Smooth muscle cell (in vitro differentiated cells): Measurements from ENCODE around the gene PRDM1. TPM values are rescaled to one million over a fixed set of nuclear protein-coding genes. Genes with fewer than 3 reads are reported as not detected.

ENCODE experiments used
- DNase-seq: peaks from one replicate; lab custom pipeline; 2025; ENCODE audit not compliant: unreplicated experiment; lab: John Stamatoyannopoulos, UW
- H2AFZ ChIP-seq: fragments of 200-600 bp; sonication (generic); 2 replicates; pipeline ENCODE4 v1.6.0; 2016; ENCODE audit warnings: antibody characterized with exemption, low read depth, mild to moderate bottlenecking
- H3F3A ChIP-seq: fragments of 200-600 bp; sonication (generic); 2 replicates; pipeline ENCODE4 v1.6.0; 2017; ENCODE audit warnings: antibody characterized with exemption, low read depth
- H3K27ac ChIP-seq: fragments of 200-600 bp; sonication (generic); 2 replicates; pipeline ENCODE4 v1.5.1; 2016; ENCODE audit warnings: low read depth, mild to moderate bottlenecking
- H3K27me3 ChIP-seq: fragments of 200-600 bp; sonication (generic); 2 replicates; pipeline ENCODE4 v1.6.1; 2016; ENCODE audit warnings: low read depth, mild to moderate bottlenecking
- H3K36me3 ChIP-seq: fragments of 200-600 bp; sonication (generic); 2 replicates; pipeline ENCODE4 v1.5.1; 2016; ENCODE audit warnings: low read depth
- H3K4me1 ChIP-seq: fragments of 200-600 bp; sonication (generic); 2 replicates; pipeline ENCODE4 v1.5.1; 2016; ENCODE audit warnings: low read depth
- H3K4me2 ChIP-seq: fragments of 200-600 bp; sonication (generic); 2 replicates; pipeline ENCODE4 v1.6.0; 2016; ENCODE audit warnings: mild to moderate bottlenecking
- H3K4me3 ChIP-seq: fragments of 200-600 bp; sonication (generic); 2 replicates; pipeline ENCODE4 v1.5.1; 2016; ENCODE audit warnings: mild to moderate bottlenecking
- H3K79me2 ChIP-seq: fragments of 200-600 bp; sonication (generic); 2 replicates; pipeline ENCODE4 v1.6.0; 2016; ENCODE audit warnings: low read depth, mild to moderate bottlenecking
- H3K9ac ChIP-seq: fragments of 200-600 bp; sonication (generic); 2 replicates; pipeline ENCODE4 v1.6.0; 2016; ENCODE audit warnings: low read depth
- H3K9me3 ChIP-seq: fragments of 200-600 bp; sonication (generic); replicated peaks from 2 replicates; pipeline ENCODE4 v1.5.1; 2016; ENCODE audit warnings: low read depth
- H4K20me1 ChIP-seq: fragments of 200-600 bp; sonication (generic); 2 replicates; pipeline ENCODE4 v1.6.0; 2016; ENCODE audit warnings: low read depth
- CTCF ChIP-seq: fragments of 200-600 bp; sonication (generic); IDR thresholded peaks from 2 replicates; pipeline ENCODE4 v1.5.1; 2017; ENCODE audit warnings: borderline replicate concordance, mild to moderate bottlenecking, antibody characterized with exemption; ENCODE audit not compliant: insufficient read depth, poor library complexity, severe bottlenecking
- WGBS: methylation state at CpG from one replicate; pipeline ENCODE4 v1.1.7; 2016; ENCODE audit warnings: low lambda C conversion rate; 5-methylcytosine and 5-hydroxymethylcytosine counted together
- polyA plus RNA-seq: library from polyadenylated mRNA; unstranded; fragments of >200 nt; fragmentation: Nextera tagmentation; extraction: Ambion mirVana; gene quantifications from 2 replicates; pipeline ENCODE4 v1.2.1, GENCODE V29; 2016
- total RNA-seq: library from RNA; depleted of rRNA; stranded (reverse); fragments of >200 nt; gene quantifications from 2 replicates; pipeline ENCODE4 v1.2.3, GENCODE V29; 2014

The PRDM1 gene
- total and polyA plus RNA-seq, 2 experiments from 2014 or later = 15.1 to 15.6 TPM

- no peaks in the 10 kb centered on the region for H3K36me3 ChIP-seq
- no peak overlapping the region for H3K27ac ChIP-seq
- H2AFZ ChIP-seq = no peak overlapping the region
- no peak for DNase-seq
- no peaks in the 10 kb centered on the region for H3K9me3 ChIP-seq
- H3K9ac ChIP-seq = no peak overlapping the region
- no peaks in the 10 kb centered on the region for H4K20me1 ChIP-seq
- TF ChIP-seq CTCF = no peak
- no peak overlapping the region for H3K4me3 ChIP-seq
- no peak overlapping the region for H3K4me2 ChIP-seq
- 94% methylated on average over 8 of the region's 8 CpGs for WGBS
- H3K79me2 ChIP-seq = no peaks in the 10 kb centered on the region
- H3K27me3 ChIP-seq = no peaks in the 10 kb centered on the region
- no peaks in the 10 kb centered on the region for H3F3A ChIP-seq
- H3K4me1 ChIP-seq = peaks cover 7% of the 10 kb centered on the region
These were observed 68.2 kb downstream of the PRDM1 start for GRCh38 chr6:106154326-106154725.

GRCh38 chr6:106155219-106155830 is 69.2 kb downstream of the PRDM1 start:
- Histone ChIP-seq H3K9ac (no peak overlapping the region), H2AFZ (no peak overlapping the region), H3F3A (no peaks in the 10 kb centered on the region), H3K79me2 (no peaks in the 10 kb centered on the region), H3K27me3 (no peaks in the 10 kb centered on the region), H4K20me1 (no peaks in the 10 kb centered on the region), H3K36me3 (no peaks in the 10 kb centered on the region), H3K4me2 (no peak overlapping the region), H3K4me1 (peaks cover 7% of the 10 kb centered on the region), H3K4me3 (no peak overlapping the region), H3K9me3 (no peaks in the 10 kb centered on the region), H3K27ac (no peak overlapping the region)
- no peak for TF ChIP-seq CTCF
- no peak for DNase-seq
- WGBS = 75% methylated on average over 12 of the region's 12 CpGs

GRCh38 chr6:106156413-106156812 is 70.3 kb downstream of the PRDM1 start:
- H3K36me3 ChIP-seq = no peaks in the 10 kb centered on the region
- DNase-seq = no peak
- H3K9ac ChIP-seq = no peak overlapping the region
- H3K4me3 ChIP-seq = no peak overlapping the region
- H3K4me2 ChIP-seq = no peak overlapping the region
- no peaks in the 10 kb centered on the region for H3K79me2 ChIP-seq
- H4K20me1 ChIP-seq = no peaks in the 10 kb centered on the region
- no peak overlapping the region for H3K27ac ChIP-seq
- TF ChIP-seq CTCF = no peak
- peaks cover 7% of the 10 kb centered on the region for H3K4me1 ChIP-seq
- H3K9me3 ChIP-seq = no peaks in the 10 kb centered on the region
- H3K27me3 ChIP-seq = no peaks in the 10 kb centered on the region
- no peak overlapping the region for H2AFZ ChIP-seq
- WGBS = 84% methylated on average over 3 of the region's 3 CpGs
- no peaks in the 10 kb centered on the region for H3F3A ChIP-seq

- no peak overlapping the region for H2AFZ ChIP-seq
- no peaks in the 10 kb centered on the region for H3F3A ChIP-seq
- no peak overlapping the region for H3K27ac ChIP-seq
- no peak overlapping the region for H3K9ac ChIP-seq
- TF ChIP-seq CTCF = no peak
- peaks cover 7% of the 10 kb centered on the region for H3K4me1 ChIP-seq
- no peak overlapping the region for H3K4me2 ChIP-seq
- no peaks in the 10 kb centered on the region for H3K27me3 ChIP-seq
- H3K79me2 ChIP-seq = no peaks in the 10 kb centered on the region
- no peaks in the 10 kb centered on the region for H3K36me3 ChIP-seq
- WGBS = 35% methylated on average over 3 of the region's 3 CpGs
- DNase-seq = no peak
- H4K20me1 ChIP-seq = no peaks in the 10 kb centered on the region
- H3K4me3 ChIP-seq = no peak overlapping the region
- no peaks in the 10 kb centered on the region for H3K9me3 ChIP-seq
These were observed 70.7 kb downstream of the PRDM1 start for GRCh38 chr6:106156863-106157262.
